ENCODE data around the gene KRTAP9-6.

DNA sequence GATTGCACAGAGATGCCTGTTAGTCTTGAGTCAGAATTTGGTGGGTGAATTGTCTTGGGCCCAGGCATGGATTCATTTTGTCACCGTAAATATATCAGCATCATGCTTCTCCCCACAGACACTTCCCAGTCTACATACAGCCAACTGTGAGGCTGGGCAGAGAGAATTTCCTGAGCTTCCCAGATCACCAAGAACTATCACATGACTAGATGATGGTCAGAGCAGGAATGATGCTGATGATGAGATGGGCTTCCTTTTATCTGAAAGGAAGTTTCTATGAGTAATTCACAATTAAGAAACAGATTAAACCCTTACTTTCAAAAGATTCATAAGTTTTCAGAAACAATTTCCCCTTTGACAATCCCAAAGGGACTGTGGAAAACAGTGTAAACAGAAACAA, 10.3 kb upstream of the KRTAP9-6 start:
- TF ChIP-seq, protein P1, sequence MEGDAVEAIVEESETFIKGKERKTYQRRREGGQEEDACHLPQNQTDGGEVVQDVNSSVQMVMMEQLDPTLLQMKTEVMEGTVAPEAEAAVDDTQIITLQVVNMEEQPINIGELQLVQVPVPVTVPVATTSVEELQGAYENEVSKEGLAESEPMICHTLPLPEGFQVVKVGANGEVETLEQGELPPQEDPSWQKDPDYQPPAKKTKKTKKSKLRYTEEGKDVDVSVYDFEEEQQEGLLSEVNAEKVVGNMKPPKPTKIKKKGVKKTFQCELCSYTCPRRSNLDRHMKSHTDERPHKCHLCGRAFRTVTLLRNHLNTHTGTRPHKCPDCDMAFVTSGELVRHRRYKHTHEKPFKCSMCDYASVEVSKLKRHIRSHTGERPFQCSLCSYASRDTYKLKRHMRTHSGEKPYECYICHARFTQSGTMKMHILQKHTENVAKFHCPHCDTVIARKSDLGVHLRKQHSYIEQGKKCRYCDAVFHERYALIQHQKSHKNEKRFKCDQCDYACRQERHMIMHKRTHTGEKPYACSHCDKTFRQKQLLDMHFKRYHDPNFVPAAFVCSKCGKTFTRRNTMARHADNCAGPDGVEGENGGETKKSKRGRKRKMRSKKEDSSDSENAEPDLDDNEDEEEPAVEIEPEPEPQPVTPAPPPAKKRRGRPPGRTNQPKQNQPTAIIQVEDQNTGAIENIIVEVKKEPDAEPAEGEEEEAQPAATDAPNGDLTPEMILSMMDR (IDR thresholded peaks at IDR 0.05 in 2 of 3, conservative IDR thresholded peaks at IDR 0.05 in 1 of 3; ENCODE audit: borderline replicate concordance in 1 of 3, insufficient read depth in 1 of 3, low read depth in 2 of 3, low read length in 2 of 3), result no peak
- no peak for TF ChIP-seq POLR2A (IDR thresholded peaks at IDR 0.05; ENCODE audit: borderline replicate concordance, extremely low read depth, insufficient read depth, insufficient read length)
- TF ChIP-seq POLR2AphosphoS5 (IDR thresholded peaks at IDR 0.05; ENCODE audit: low read depth, low read length), result no peak
- TF ChIP-seq RAD21 (IDR thresholded peaks at IDR 0.05; ENCODE audit: low read depth), result no peak
- no peak for TF ChIP-seq EZH2 (IDR thresholded peaks at IDR 0.05)
- no peak for TF ChIP-seq TCF7L2 (IDR thresholded peaks at IDR 0.05; ENCODE audit: borderline replicate concordance, extremely low read depth, insufficient read depth, insufficient read length)
- TF ChIP-seq, protein P2, sequence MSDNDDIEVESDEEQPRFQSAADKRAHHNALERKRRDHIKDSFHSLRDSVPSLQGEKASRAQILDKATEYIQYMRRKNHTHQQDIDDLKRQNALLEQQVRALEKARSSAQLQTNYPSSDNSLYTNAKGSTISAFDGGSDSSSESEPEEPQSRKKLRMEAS (IDR thresholded peaks at IDR 0.05), result no peak
- TF ChIP-seq YY1 (IDR thresholded peaks at IDR 0.05; ENCODE audit: extremely low read depth, insufficient replicate concordance, low read depth, low read length), result no peak
- TF ChIP-seq SP1 (IDR thresholded peaks at IDR 0.05; ENCODE audit: low read depth), result no peak
- TF ChIP-seq, protein P3, sequence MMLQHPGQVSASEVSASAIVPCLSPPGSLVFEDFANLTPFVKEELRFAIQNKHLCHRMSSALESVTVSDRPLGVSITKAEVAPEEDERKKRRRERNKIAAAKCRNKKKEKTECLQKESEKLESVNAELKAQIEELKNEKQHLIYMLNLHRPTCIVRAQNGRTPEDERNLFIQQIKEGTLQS (IDR thresholded peaks at IDR 0.05), result no peak
